HG03520 (cell line): ENCODE results near the gene MDM4.
A peak's percentile ranks its signal among the peaks of the same experiment; 100 is the strongest.
"Not testable (repeated sequence)": the region's sequence is repeated elsewhere in the genome, so short reads cannot be mapped to it uniquely, and the experiment has no call there.

Experiments
- ATAC-seq: cut with Tn5 transposase; IDR thresholded peaks from one replicate; pipeline ENCODE4 v1.9.1; 2021; ENCODE audit warnings: mild to moderate bottlenecking, moderate library complexity; ENCODE audit not compliant: unreplicated experiment

Gene MDM4, protein sequence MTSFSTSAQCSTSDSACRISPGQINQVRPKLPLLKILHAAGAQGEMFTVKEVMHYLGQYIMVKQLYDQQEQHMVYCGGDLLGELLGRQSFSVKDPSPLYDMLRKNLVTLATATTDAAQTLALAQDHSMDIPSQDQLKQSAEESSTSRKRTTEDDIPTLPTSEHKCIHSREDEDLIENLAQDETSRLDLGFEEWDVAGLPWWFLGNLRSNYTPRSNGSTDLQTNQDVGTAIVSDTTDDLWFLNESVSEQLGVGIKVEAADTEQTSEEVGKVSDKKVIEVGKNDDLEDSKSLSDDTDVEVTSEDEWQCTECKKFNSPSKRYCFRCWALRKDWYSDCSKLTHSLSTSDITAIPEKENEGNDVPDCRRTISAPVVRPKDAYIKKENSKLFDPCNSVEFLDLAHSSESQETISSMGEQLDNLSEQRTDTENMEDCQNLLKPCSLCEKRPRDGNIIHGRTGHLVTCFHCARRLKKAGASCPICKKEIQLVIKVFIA

DNA sequence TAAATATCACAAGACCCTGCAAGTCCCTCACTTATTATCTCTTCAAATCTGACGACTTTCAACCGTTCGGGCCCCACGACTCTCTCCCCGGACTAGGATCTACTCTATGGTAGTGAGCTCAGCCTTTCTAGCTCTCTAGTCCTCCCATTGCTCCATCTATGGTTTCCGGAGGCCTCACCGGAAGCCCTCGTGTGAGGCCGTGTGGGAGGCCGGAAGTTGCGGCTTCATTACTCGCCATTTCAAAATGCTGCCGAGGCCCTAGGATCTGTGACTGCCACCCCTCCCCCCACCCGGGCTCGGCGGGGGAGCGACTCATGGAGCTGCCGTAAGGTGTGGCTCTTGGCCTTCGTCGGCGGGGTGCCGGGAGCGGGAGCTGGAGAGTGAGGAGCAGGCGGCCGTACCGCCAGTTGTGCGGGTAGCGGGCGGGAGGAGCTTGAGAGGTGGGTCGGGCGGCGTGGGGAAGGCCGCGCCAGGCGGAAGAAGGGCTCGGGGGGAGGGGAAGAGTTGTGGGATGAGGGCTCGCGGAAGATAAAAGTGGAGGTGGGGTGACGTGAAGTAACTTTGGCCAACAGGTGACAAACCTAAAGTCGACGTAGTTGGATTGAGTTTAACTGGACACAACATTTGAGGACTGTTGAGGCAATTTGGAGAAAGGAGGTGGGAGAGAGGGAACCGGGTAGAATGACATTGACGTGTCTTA, at the start of gene MDM4:
MDM4 (plus strand) TSS at position 227 of the 700 bp plus-strand sequence. CDS start 9,113 bp downstream, outside the sequence.
- peak; percentile 79 for ATAC-seq

DNA sequence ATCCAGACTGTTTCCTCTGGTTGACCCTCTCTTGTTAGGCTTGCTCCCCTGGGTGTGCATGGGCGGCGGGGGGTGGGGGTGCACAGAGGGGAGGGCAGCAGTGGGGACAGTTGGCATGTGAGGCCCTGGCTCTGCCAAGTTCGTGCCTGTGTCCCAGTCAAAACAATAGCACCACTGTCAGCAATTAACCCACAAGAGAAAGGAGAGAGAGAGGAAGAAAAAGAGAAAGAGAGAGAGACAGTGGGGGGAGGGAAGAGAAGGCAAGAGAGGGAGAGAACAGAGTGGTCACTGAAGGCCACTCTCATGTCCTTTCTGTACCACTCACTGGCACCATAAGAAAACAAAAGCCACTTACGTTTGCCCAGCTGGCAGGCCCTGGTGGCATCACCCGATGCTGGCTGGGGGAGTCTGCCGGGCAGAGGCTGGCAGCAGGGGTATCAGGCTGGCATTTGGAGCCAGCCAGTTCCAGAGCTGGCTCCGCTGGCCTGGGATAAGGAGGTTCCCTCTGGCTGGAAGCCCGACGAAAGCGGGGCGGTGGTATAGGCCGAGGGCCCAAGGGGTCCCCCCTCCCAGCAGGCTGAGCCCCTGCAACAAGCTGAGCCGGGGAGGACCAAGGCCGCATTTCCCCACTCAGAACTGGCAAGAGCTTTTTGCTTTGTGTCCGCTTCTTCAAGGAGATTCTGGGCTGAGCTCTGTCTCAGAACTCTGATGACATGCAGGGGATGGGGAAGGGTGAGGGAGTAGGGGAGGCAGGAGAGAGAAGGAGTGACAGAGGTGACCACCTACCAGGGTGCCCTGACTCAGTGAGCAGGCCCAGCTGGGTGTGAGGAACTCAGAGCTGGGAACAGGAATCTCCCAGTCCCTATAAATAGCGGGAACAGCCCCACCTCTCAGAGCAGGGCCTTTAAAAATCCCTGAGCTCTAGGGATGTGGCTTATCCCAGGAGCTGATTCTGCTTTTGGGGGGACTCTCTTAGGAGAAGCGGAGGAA, 49.5 kb upstream of the MDM4 start:
- no peak for ATAC-seq

- ATAC-seq = no peak
Observed at GRCh38 chr1:204468206-204468605, 48.0 kb upstream of the MDM4 start.

DNA sequence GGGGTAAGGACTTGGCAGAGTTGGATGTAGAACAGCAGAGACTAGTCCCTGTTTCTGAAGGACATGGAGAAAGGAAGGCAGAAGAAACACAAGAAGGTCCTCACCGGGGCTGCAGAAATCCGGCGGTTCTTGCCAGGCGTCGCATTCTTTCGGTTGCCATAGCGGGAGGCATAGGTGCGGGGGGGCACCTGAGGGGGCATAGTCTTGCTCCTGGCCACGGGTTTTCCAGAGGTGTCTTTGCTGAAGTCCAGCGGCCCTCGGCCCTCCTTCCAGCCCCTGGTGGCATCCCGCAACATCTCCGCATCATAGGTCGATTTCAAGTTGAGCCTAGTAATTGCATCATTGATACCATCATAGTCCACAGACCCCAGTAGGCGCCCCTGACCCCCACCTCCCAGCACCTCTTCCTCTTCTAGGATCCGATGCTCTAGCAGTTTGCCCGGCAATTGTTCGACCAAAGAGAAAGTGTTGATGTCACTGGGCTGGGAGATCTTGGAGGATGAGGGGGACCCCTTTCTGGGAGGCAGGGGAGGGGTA, 47.4 kb upstream of the MDM4 start:
- ATAC-seq = no peak

DNA sequence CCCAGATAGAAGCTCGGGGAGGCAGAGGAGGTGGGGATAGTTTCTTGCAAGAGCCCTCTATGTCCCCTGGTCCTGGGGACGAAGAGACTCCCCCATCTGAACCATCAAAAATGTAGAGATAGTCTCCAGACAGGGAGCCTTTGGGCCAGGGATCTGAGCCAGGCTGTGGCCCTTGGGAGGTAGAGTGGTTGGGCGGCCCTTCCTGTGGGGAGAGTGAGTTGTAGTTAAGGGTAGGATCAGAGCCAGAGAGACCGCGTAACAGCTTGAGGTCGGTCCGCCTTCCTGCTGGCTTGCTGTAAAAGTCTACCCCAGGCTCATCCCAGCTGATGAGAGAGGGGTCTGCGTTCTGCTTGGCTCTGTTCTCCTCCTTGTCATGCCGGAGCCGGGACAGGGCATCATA, 46.9 kb upstream of the MDM4 start:
- no peak for ATAC-seq

DNA sequence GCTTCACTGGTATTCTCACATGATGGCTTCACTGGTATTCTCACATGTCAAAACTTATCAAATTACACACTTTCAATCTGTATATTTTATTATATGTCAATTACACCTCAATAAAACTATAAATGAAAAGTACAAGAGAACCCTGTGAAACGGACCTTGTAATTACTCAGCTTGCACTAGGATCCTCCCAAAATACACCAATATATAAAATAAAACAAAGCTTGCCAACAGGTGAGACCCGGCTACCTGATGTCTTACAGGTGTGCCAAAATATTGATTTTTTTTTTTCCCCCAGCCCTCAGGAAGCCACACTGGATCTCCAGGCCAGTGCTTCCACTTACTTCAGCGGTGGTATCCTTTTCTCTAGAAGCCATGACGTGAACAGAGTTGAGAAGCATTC, 44.5 kb upstream of the MDM4 start:
- ATAC-seq = no peak

DNA sequence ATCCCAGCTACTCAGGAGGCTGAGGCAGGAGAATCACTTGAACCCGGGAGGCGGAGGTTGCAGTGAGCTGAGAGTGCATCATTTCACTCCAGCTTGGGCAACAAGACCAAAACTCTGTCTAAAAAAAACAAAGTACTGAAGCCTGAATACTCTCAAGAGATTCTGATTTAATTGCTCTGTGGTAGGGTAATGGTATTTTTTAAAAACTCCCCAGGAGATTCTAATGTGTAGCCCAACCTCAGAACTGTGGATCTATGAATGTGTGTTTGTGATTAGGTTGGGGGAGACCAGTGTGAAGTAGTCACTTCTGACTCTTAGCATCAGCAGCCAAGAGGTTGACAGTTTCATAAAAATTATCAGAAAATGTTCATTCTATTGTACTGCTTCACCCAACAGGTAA, 43.5 kb upstream of the MDM4 start:
- no peak for ATAC-seq

DNA sequence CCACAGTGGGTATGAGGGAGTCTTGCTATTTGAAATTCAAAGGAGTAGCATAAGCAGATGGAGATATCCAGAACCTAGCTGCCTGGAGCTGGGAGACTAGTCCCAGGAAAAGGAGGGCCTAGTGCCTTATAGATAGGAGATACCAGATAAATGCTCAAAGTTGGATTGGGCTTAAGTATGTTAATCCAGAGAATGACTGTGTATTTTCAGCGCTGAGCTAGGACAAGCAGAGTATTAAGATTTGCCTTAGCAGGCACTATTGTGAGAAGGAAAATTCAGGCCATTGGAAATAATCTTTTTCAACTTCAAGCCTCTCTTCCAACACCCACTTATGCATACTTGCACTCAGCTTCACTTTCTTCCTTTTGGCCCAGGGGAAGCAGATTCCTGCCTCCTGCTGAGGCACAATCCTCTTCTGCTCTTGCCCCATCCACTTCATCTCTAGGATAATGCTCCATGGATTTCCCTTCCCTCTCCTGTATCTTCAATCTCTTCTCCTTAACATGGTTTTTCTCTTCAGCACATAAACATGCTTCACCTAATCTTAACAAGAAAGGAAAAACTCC, 42.7 kb upstream of the MDM4 start:
- ATAC-seq = no peak

- ATAC-seq = no peak
Observed at GRCh38 chr1:204475656-204476432, 40.4 kb upstream of the MDM4 start.

GRCh38 chr1:204476563-204476962, 39.6 kb upstream of the MDM4 start:
- no peak for ATAC-seq

GRCh38 chr1:204477036-204477740, 39.0 kb upstream of the MDM4 start:
- ATAC-seq = no peak

DNA sequence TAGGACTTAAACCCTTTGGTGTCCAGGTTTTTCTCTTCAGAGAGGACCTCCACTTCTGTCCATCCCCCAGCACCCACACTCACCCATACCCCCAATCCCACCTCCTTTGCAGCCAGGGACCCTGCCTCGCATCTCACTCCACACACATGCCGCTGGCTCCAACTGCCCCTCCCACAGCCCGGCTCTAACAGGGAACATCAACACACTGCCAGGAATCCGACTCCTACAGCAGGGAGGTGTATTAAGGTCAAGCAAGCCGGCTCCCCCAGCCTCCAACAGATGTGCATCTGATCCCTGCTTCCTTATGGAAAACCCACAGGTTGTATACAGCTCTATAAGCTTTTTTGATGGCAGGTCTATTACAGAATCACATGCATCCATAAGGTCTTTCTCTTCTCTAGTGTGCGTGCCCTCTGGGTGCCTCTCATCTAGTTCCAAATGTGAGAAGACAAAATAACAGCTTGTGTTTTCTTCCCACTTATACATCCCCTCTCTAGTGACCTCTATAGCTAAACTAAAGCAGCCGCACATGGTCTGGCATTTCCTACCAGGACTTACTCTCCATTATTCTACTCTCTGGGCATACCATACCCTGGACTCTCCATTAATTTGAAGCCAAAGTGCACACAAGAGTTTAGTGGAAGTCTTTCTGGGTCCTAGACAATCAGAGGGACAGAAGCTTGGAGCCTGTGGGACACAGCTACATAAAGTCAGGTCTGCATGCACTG, 37.9 kb upstream of the MDM4 start:
- ATAC-seq = no peak

GRCh38 chr1:204478921-204479320, 37.3 kb upstream of the MDM4 start:
- no peak for ATAC-seq

- no peak for ATAC-seq
Observed at GRCh38 chr1:204479387-204480136, 36.6 kb upstream of the MDM4 start.

DNA sequence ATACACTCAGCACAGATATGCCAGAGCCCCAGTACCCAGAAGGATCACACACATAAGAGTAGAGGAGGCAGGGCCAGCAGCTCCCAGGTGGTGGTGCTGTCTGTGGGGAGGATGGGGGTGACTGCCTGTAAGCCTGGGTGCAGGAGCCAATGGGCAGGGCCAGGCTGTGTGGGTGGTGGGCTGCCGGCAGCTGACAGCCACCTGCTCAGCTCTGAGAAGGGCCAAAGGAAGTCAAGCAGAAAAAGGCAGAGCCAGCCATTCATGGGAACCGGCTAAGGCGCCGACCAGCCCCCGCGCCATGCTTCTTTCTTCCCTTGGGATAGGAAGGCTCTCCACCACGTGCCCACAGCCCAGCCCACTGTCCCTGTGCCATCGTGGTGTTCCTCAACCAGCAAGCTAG, 35.7 kb upstream of the MDM4 start:
- peak; percentile 72 for ATAC-seq

GRCh38 chr1:204483791-204484190, 32.4 kb upstream of the MDM4 start:
- ATAC-seq = no peak

- ATAC-seq = not testable (repeated sequence)
Observed at GRCh38 chr1:204486513-204487255, 29.5 kb upstream of the MDM4 start.
